Ishikawa (cell line): ENCODE results near the gene APOC4.

Source experiments
- CEBPB ChIP-seq: IDR thresholded peaks from 2 replicates; pipeline ENCODE4 v1.6.1; 2012
- EP300 ChIP-seq: IDR thresholded peaks from 2 replicates; pipeline ENCODE4 v1.6.1; 2012; ENCODE audit warnings: borderline replicate concordance
- FOXM1 ChIP-seq: IDR thresholded peaks from 2 replicates; pipeline ENCODE4 v1.6.1; 2012; ENCODE audit warnings: low read depth, borderline replicate concordance
- MAX ChIP-seq: IDR thresholded peaks from 2 replicates; pipeline ENCODE4 v1.6.1; 2012
- NFIC ChIP-seq: IDR thresholded peaks from 2 replicates; pipeline ENCODE4 v1.6.1; 2012
- TAF1 ChIP-seq: IDR thresholded peaks from 2 replicates; pipeline ENCODE4 v1.6.1; 2012; ENCODE audit warnings: low read depth, mild to moderate bottlenecking

DNA sequence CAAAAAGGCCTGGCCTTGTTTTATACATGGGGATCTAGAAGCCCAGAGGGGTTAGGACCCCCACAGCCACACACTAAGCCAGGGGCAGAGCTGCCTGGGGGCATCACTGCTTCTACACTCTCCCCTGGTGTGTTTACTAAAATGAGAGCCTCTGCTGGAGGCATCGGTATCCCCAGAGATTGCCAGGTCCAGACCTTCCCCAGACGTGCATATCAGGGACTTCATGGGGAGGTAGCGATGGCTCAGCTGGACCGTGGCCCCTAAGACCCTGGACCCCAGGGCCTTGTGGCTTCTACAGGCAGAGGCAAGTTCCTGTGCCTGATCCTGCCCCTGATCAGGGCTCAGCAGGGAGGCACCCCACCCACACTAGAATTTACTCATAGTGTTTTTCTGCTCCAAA, 26.6 kb downstream of the APOC4 start:
- no peak for TF ChIP-seq NFIC
- no peak for TF ChIP-seq FOXM1
- no peak for TF ChIP-seq CEBPB
- no peak for TF ChIP-seq MAX
- TF ChIP-seq TAF1, result no peak
- TF ChIP-seq EP300, result no peak
